Activated naive CD8-positive, alpha-beta T cell treated with anti-CD3 and anti-CD28 coated beads, Interleukin-2, amount 50 U/mL, for 16 hours (primary cell): ENCODE results near the gene PCDHGA1.
A peak's percentile ranks its signal among the peaks of the same experiment; 100 is the strongest.

ENCODE experiments used
- DNase-seq: peaks from one replicate; pipeline ENCODE4 v3.0.0-alpha.2; 2020; ENCODE audit warnings: low read depth, low spot score

PCDHGA1 gene

DNA sequence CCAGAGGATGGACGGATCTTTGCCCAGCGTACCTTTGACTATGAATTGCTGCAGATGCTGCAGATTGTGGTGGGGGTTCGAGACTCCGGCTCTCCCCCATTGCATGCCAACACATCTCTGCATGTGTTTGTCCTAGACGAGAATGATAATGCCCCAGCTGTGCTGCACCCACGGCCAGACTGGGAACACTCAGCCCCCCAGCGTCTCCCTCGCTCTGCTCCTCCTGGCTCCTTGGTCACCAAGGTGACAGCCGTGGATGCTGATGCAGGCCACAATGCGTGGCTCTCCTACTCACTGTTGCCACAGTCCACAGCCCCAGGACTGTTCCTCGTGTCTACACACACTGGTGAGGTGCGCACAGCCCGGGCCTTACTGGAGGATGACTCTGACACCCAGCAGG is 160.5 kb downstream of the PCDHGA1 start:
- DNase-seq = no peak

DNA sequence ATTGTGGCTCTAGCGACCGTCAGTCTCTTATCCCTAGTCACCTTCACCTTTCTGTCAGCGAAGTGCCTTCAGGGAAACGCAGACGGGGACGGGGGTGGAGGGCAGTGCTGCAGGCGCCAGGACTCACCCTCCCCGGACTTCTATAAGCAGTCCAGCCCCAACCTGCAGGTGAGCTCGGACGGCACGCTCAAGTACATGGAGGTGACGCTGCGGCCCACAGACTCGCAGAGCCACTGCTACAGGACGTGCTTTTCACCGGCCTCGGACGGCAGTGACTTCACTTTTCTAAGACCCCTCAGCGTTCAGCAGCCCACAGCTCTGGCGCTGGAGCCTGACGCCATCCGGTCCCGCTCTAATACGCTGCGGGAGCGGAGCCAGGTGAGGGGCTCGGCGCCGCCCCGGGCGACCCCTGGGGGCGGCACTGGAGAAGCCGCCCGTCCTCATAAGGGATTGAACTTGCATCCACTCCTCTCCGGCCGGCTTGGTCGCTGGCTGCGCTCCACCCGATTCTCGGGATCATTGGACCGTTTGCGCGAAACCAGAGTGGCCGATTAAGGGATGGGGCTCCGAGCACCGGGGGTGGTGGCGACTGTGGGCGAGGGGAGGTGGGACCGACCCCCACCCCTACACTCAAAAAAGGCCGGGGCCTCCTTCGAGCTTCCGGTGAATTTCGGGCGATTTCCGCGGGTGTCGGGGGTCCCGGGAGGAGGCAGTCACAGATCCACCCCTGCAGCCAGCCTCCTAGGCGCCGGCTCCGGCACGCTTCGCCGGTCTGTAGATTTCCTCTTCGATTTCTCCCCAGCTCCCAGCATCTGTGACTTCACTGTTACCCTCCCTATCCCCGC is 161.2 kb downstream of the PCDHGA1 start:
- DNase-seq = no peak

DNA sequence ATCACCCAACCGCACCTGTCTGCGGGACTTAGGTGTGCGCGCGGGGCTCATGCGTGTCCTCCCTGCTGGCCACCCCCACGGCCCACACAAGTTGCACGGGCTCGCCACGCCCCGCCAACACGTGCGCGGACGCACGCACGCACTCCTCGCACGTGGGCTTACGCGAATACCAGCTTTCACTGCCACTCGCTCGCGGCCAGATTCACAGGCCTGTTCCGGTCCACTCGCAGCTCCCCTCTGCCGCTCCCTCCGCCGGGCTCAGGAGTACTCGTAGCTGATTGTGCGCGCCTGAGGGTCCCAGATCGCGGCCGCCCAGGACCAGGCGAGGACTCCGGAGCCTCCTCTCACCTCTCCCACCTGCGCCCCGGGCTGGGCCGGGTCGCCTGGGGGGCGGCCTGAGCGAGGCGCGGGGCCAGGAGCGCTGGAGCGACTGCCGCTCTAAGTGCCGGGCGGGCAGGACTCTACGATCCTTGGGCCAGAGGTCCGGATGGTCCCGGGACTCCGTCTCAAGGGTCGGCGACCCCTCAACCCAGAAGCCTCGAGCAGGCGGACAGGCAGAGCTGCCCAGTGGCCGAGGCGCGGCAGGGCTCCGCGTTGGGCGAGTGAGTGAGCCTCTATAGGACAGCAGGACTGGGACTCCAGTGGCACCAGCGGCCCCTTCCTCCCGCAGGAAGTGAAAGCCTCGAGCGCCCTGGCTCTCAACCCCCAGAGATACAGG is 162.0 kb downstream of the PCDHGA1 start:
- DNase-seq = no peak

DNA sequence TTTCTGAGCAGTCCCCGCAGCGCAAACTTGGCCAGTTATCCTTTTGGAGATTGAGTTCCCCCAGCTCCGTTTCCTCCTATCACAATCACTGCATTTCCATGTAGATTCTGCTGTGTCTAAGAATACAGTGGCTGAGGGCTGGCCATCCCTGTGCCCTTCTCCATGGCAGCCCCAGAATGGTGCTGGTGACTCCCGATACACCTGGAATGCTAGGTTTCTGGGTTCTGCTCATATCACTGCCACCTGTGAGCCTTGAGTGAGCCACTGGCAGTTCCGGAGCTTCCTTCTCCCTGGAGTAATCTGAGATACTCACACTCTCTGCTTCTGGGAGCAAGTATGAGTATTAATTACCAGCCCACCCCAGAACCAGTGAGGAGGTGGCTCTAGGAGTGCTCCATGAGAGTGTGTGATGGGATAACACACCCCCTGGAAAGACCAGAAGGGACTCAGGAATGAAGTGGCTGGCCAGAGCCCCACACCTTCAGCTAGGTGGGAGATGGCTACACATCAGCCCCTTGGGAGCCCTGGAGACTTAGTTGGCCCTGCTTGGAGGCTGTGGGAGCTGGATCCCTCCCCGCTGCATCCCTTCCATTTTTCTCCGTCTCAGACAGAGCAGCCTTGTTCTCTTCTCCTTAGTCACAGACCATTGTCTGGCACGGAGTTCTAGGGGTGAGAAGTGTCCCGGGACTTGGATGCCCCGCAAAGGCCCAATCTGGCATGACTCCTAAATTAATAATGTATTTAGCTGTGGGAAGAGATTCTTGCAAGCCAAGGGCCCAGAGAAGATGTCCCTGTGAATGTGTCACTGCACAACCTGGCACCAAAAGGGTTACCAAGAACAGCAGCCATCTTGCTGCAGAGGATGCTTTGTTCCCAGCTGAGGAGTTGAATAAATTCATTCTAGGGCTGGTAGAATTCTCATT is 163.4 kb downstream of the PCDHGA1 start:
- DNase-seq = no peak

DNA sequence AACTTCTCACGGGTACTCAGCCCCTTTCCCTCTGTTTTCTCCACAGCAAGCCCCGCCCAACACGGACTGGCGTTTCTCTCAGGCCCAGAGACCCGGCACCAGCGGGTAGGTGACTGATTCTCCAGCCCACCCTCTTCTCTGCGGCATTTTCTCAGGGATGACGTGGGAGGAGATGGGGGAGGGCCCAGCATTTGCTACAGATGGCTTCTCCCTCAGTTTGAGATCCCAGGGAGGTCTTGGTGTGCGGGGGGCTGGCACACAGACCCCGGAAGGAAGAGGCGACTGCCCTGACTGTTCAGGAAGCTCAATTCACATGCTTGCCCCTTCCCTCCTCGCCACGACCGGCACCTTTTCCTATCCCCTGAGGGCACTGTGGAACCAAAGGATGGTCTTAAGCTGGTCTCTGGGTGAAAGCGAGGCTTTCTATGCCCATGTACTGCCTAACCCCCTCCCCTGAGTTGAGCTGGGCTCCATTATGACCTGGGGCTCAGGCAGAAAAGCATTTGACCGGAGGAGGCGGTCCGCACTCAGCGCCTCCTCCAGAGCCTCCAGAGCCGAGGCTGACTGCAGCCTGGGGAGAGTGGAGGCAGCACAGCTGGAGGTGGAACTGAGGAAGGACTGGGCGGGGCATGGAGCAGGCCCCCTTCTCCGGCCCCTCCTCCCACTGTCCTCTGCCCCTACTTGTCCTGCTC is 164.6 kb downstream of the PCDHGA1 start:
- no peak for DNase-seq

DNA sequence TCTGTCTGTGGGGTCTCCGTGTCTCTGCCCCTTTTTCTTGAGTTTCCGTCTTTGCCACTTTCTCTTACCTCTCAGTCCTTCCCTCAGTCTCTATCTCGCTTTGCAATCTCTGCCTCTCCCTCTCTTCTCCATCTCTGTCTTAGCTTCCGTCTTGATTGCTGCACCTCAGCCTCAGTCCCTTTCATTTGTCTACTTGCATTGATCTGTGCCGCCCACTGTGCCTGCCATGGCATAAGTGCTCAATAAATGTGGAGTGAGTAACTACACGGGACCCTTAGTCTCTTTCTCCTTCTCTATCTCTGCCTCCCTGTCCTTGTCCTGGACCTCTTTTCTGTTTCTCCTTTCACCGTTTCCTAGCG is 165.1 kb downstream of the PCDHGA1 start:
- DNase-seq = no peak

DNA sequence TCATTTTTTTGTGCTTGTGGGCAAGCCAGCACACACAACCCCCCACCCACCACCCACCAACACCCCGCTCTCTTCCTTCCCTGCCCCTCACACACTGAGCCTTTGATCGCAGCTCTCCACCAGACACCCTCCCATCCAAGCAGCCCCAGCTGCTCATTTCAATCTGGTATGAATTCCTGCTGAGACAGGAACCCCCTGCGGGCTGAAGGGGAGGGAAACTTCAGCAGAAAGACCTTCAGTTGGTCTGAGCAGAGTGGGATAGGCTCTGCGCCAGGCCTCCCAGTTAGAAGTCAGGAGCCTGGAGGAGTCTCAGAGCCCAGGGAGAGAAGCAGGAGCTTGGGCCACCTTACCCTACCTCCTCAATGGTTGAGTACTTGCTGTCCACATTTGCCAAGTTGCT is 165.7 kb downstream of the PCDHGA1 start:
- no peak for DNase-seq

DNA sequence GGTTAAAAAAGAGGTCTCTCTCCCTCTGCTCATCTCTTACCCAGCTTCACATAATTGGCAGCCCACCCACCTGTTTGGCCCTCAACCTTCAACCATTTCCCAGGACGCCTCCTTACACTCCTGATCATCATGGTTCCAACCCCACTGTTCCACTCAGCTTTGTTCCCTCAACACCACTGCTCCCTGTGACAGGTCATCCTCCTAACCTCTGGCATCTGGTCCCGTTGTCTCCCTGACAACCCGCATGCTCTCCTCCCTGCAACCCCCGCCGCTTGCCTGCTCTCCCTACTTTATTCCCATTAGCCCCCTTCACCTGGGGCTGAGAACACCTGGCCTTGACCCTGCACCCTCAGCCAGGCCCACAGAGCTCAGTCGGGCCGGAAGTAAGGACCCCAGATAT is 171.4 kb downstream of the PCDHGA1 start:
- DNase-seq = no peak

DNA sequence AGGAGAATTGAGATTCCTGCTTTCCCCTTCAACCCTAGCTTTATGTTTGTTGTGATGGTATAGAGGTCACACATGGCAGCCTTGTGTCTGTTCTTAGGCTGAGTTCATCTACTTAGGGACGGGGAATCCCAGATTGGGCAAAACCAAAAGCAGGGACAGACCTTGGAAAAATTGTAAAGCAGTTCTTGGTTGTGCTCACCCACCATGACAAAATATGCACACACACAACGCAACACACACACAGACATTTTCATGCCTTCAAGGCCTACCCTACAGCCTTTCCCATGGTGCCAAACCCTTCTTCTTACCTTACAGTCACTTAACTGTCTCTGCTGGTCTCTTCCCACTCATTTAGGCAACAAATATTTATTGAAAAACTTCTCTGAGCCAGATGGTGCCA is 173.4 kb downstream of the PCDHGA1 start:
- no peak for DNase-seq

DNA sequence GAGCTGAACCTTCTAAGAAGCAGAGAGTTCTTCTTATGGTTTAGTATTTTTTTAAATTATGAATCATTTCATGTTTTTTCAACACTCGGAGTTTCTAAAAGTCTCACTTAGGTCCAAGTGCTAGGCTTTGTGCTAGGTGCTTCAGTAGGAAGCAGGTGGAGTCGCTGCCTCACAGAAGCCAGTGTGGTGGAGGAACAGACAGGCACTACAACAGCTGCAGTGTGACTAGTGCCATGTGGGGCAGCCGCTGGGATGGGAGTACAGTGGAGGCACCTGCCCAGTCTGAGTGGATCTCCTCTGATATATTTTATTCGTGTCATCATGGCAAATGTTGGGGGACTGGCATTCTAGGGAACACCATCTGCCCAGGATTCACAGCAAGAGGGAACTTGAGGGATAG is 173.9 kb downstream of the PCDHGA1 start:
- no peak for DNase-seq

DNA sequence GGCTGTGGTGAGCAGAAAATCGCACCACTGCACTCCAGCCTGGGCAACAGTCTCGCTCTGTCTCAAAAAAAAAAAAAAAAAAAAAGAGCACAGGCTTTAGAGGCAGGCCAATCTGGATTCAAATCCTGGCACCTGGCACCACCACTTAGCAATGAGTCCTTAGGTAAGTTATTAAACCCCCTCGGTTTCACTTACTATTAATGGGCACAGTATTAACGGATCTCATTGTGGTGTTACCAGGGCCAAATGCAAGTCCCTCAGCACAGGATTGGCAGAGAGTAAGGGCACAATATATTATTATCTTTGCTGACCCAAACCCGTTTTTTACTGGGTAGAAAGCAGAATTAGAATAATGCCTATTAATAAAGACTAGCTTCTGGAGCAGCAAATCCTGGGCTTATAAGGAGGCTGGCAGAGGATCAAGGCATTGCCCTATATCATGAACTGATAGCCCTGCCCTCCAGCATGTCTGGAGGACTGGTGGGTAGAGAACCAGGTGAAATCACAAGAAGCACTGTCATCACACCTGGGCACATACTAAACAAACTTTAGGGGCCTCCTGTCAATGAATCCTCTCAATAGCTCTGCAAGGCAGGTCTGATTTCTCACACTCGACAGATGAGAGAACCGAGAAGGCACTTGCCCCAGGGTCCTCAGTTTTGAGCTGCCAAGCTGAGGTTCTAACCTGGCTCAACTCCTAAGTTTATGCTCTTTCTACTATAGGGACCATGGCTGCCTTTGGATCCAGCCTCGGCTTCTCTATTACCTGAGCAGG is 176.3 kb downstream of the PCDHGA1 start:
- no peak for DNase-seq

DNA sequence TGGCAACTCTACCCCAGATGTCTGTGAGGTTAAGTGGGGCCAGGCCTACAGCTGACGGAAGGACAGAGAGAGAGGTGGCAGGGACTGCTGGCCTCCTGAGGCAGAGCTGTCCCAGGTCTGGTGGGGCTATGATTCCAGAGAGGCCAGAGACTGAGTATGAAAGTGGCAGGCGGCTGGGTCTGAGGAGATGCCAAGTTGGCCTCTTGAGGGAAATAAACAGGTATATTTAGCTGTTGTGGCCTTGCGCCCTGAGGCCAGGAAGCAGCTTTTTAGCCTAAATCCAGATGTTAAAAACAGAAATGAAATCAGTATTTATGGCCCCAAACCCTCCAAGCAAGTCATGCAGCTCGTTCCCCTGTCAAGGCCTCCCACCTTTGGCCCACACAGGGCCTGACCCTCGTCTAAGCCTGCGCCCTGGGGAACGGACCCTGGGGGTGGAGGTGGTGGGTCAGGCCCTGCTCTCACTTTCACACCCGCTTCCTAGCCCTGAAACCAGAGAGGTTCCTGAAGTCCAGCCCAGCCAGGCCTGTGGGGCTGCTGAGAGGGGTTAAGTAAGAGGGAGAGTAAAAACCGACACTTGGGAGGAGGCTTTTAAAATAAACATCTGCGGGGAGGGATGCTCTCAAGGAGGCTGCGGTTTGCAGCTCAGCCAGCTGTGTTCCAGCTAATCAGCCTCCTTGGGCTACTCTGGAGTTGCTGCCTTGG is 177.2 kb downstream of the PCDHGA1 start:
- DNase-seq = no peak

DNA sequence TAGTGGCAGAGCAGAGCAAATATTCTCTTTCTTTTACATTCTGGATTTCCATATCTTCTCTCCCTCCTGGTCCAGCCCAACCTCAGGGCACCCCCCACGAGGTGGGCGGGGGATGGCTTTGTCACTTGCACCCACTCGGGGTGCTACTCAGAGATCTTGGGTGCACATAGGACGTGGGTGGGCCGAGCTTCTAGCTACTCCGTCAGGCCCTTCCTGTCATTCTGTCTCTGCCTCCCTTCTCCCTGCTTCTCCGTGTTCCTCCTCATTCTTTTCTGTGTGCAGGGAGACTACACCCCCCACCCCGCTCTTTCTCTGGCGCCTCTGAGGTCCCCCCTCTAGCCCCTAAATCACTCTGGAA is 178.1 kb downstream of the PCDHGA1 start:
- DNase-seq = no peak

DNA sequence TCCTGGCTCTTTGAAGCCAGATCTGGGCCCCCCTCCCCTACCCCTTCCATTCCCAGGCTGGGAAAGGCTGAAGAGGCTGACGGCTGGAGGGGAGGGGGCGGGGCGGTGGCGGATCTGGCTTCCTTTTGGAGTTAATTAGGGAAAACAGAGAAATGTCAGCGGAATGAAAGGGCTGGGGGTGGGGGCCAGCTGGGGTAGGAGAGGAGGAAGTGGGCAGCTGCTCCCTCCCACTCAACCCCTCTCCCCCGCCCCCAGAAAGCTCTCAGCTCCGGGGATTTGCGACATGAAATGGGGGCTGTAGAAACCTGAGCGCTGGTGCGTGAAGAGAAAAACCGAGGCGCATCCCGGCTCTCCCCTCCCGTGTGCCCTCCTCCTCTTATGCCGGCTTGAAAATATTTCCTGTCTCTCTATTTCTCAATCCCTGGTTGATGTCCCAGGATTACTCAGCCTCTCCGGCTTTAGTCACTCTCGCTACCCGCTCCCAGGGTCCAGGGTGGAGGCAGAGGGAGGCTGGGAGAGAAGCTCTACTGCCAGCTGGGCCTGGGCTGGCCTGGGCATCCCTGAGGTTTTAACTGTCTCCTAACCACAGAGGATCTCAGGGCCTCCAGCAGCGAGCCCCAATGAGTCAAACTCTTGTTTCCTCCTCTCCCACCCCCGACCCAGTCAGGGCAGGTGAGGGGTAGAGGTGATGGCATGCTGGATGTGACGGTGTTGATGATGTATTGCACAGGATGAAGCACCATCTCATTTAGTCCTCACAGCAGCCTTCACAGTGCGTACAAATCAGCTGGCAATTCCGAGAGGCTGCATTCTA is 178.7 kb downstream of the PCDHGA1 start:
- DNase-seq = no peak

DNA sequence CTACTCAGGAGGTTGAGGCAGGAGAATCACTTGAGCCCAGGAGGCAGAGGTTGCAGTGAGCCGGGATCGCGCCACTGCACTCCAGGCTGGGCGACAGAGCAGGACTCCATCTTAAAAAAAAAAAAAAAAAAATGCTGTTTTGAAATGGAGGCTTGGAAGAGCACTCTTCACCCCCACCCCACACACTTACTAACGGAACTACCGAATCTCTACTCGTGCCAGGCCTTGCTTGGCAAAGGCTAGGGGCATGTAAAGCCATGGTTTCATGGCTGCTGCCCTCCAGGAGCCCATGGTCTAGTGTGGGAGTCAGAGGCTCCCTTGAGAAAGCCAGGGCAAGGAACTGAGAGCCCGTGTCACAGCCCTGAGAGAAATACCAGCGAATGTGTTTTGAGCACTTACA is 179.8 kb downstream of the PCDHGA1 start:
- DNase-seq = no peak

DNA sequence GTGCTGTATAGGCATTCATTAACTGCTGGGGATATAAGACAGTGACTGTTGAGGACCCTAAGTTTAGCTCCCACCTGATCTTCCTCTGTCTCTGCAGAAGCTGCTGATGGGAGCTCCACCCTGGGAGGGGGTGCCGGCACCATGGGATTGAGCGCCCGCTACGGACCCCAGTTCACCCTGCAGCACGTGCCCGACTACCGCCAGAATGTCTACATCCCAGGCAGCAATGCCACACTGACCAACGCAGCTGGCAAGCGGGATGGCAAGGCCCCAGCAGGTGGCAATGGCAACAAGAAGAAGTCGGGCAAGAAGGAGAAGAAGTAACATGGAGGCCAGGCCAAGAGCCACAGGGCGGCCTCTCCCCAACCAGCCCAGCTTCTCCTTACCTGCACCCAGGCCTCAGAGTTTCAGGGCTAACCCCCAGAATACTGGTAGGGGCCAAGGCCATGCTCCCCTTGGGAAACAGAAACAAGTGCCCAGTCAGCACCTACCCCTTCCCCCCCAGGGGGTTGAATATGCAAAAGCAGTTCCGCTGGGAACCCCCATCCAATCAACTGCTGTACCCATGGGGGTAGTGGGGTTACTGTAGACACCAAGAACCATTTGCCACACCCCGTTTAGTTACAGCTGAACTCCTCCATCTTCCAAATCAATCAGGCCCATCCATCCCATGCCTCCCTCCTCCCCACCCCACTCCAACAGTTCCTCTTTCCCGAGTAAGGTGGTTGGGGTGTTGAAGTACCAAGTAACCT is 180.7 kb downstream of the PCDHGA1 start:
- no peak for DNase-seq

DNA sequence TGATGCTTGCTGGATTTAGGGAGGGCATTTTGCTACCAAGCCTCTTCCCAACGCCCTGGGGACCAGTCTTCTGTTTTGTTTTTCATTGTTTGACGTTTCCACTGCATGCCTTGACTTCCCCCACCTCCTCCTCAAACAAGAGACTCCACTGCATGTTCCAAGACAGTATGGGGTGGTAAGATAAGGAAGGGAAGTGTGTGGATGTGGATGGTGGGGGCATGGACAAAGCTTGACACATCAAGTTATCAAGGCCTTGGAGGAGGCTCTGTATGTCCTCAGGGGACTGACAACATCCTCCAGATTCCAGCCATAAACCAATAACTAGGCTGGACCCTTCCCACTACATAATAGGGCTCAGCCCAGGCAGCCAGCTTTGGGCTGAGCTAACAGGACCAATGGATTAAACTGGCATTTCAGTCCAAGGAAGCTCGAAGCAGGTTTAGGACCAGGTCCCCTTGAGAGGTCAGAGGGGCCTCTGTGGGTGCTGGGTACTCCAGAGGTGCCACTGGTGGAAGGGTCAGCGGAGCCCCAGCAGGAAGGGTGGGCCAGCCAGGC is 181.5 kb downstream of the PCDHGA1 start:
- DNase-seq = no peak

DNA sequence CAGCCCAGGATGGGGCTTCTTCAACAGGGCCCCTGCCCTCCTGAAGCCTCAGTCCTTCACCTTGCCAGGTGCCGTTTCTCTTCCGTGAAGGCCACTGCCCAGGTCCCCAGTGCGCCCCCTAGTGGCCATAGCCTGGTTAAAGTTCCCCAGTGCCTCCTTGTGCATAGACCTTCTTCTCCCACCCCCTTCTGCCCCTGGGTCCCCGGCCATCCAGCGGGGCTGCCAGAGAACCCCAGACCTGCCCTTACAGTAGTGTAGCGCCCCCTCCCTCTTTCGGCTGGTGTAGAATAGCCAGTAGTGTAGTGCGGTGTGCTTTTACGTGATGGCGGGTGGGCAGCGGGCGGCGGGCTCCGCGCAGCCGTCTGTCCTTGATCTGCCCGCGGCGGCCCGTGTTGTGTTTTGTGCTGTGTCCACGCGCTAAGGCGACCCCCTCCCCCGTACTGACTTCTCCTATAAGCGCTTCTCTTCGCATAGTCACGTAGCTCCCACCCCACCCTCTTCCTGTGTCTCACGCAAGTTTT is 182.1 kb downstream of the PCDHGA1 start:
- DNase-seq = peak; percentile 74
